Left ventricle myocardium inferior (tissue), 1 donor: Measurements from ENCODE around the gene ATP6V0E2. TPM values are rescaled to one million over a fixed set of nuclear protein-coding genes. Genes with fewer than 3 reads are reported as not detected.
"Not testable (repeated sequence)": the region's sequence is repeated elsewhere in the genome, so short reads cannot be mapped to it uniquely, and the experiment has no call there.

Experiments used
- DNase-seq: peaks from one replicate; pipeline ENCODE4 v3.0.0-alpha.2; 2020
- H3K27ac ChIP-seq: fragments of 200-600 bp; replicated peaks from 2 replicates; pipeline ENCODE4 v1.8.0; 2021
- H3K27me3 ChIP-seq: fragments of 200-600 bp; 2 replicates; pipeline ENCODE4 v1.8.0; 2021; ENCODE audit warnings: low read depth
- H3K36me3 ChIP-seq: fragments of 200-600 bp; 2 replicates; pipeline ENCODE4 v1.8.0; 2021
- H3K4me1 ChIP-seq: fragments of 200-600 bp; 2 replicates; pipeline ENCODE4 v1.8.0; 2021
- H3K4me3 ChIP-seq: fragments of 200-600 bp; 2 replicates; pipeline ENCODE4 v1.8.0; 2021; ENCODE audit warnings: mild to moderate bottlenecking, moderate library complexity
- H3K9me3 ChIP-seq: fragments of 200-600 bp; replicated peaks from 2 replicates; pipeline ENCODE4 v1.8.0; 2021
- intact Hi-C: fragments of 100-400 bp; cut with micrococcal nuclease; formaldehyde crosslinking; loops from one replicate; pipeline ENCODE4 v1.11.0; 2022
- total RNA-seq: library from RNA; stranded (reverse); fragmentation: NEBNext Ultra II Directional; extraction: Animal tissue kit (Norgen Biotek cat#: 25700); gene quantifications from one replicate; pipeline ENCODE4 v1.2.1, GENCODE V29; 2021
- TF ChIP-seq, protein P1 (sequence below): fragments of 200-600 bp; IDR thresholded peaks from 2 replicates; pipeline ENCODE4 v1.8.0; 2021; ENCODE audit warnings: antibody characterized with exemption, mild to moderate bottlenecking, borderline replicate concordance
- donor health status: DM: no; HTN: yes; CAD: no; lungs with severe emphysema.

Gene ATP6V0E2
- total RNA-seq, 1 donor from 2014 or later: 120 TPM

GRCh38 chr7:149826344-149827088, 47.3 kb upstream of the ATP6V0E2 start:
- DNase-seq: no peak
- TF ChIP-seq, protein P1, sequence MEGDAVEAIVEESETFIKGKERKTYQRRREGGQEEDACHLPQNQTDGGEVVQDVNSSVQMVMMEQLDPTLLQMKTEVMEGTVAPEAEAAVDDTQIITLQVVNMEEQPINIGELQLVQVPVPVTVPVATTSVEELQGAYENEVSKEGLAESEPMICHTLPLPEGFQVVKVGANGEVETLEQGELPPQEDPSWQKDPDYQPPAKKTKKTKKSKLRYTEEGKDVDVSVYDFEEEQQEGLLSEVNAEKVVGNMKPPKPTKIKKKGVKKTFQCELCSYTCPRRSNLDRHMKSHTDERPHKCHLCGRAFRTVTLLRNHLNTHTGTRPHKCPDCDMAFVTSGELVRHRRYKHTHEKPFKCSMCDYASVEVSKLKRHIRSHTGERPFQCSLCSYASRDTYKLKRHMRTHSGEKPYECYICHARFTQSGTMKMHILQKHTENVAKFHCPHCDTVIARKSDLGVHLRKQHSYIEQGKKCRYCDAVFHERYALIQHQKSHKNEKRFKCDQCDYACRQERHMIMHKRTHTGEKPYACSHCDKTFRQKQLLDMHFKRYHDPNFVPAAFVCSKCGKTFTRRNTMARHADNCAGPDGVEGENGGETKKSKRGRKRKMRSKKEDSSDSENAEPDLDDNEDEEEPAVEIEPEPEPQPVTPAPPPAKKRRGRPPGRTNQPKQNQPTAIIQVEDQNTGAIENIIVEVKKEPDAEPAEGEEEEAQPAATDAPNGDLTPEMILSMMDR: no peak
- Histone ChIP-seq H3K4me3 (no peak overlapping the region), H3K4me1 (no peaks in the 10 kb centered on the region), H3K27ac (no peak overlapping the region), H3K27me3 (peaks cover 8% of the 10 kb centered on the region), H3K9me3 (no peaks in the 10 kb centered on the region), H3K36me3 (no peaks in the 10 kb centered on the region)
- intact Hi-C loops: no loop called here

DNA sequence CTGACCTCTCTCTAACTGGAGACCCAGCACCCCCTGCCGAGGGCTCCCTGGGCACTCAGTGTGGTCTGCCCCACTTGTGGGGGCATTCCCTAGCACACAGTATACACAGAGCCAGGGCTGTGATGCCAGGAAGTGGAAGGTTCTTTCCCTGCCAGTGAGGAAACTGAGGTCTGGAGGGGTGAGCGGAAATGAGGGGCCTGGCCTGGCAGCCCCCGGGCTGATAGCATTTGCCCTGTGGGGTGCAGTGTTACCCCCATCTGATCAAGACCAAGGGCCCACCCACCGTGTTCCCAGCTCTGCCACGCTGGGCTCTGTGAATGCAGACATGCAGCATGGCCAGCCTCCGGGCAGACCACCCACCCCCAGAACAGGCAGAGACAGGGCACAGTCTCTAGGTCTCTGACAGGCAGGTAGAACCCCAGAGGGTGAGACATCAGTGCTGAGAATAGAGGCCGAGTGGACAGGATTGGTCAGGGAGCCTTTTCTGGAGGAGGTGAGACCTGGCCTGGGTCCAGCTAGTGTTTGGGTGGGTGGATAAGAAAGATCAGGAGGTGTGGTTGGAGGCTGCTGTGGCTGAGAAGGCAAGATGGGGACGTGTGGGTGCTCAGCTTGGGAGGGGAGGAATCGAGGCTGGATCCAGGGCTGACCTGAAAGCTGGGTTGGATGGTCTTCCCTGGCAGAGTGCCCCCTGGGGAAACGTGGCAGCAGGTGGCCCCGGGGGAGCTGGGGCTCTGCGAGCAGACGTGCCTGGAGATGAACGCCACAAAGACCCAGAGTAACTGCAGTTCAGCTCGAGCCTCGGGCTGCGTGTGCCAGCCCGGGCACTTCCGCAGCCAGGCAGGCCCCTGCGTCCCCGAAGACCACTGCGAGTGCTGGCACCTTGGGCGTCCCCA, 46.4 kb upstream of the ATP6V0E2 start:
- Histone ChIP-seq H3K4me1 (no peaks in the 10 kb centered on the region), H3K9me3 (no peaks in the 10 kb centered on the region), H3K27ac (no peak overlapping the region), H3K36me3 (no peaks in the 10 kb centered on the region), H3K27me3 (peaks cover 12% of the 10 kb centered on the region), H3K4me3 (no peak overlapping the region)
- peak; percentile 9 for DNase-seq
- intact Hi-C loops: no loop called here
- TF ChIP-seq, protein P1: no peak

GRCh38 chr7:149828357-149829309, 45.1 kb upstream of the ATP6V0E2 start:
- Histone ChIP-seq H3K27ac (no peak overlapping the region), H3K9me3 (no peaks in the 10 kb centered on the region), H3K4me1 (no peaks in the 10 kb centered on the region), H3K27me3 (peaks cover 21% of the 10 kb centered on the region), H3K4me3 (no peak overlapping the region), H3K36me3 (no peaks in the 10 kb centered on the region)
- intact Hi-C loops: no loop called here
- TF ChIP-seq, protein P1: no peak
- DNase-seq: no peak

DNA sequence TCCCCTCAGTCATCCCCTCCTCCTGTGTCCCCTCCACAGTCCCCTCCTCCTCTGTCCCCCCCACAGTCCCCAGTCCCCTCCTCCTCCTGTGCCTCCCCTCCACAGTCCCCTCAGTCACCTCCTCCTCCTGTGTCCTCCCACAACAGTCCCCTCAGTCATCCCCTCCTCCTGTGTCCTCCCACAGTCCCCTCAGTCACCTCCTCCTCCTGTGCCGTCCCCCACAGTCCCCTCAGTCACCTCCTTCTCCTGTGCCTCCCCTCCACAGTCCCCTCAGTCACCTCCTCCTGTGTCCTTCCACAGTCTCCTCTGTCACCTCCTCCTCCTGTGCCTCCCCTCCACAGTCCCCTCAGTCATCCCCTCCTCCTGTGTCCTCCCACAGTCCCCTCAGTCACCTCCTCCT, 43.2 kb upstream of the ATP6V0E2 start:
- peaks cover 25% of the 10 kb centered on the region for H3K27me3 ChIP-seq
- H3K4me1 ChIP-seq, H3K9me3 ChIP-seq, intact Hi-C loops, H3K27ac ChIP-seq, DNase-seq, H3K36me3 ChIP-seq, H3K4me3 ChIP-seq: not testable (repeated sequence)

DNA sequence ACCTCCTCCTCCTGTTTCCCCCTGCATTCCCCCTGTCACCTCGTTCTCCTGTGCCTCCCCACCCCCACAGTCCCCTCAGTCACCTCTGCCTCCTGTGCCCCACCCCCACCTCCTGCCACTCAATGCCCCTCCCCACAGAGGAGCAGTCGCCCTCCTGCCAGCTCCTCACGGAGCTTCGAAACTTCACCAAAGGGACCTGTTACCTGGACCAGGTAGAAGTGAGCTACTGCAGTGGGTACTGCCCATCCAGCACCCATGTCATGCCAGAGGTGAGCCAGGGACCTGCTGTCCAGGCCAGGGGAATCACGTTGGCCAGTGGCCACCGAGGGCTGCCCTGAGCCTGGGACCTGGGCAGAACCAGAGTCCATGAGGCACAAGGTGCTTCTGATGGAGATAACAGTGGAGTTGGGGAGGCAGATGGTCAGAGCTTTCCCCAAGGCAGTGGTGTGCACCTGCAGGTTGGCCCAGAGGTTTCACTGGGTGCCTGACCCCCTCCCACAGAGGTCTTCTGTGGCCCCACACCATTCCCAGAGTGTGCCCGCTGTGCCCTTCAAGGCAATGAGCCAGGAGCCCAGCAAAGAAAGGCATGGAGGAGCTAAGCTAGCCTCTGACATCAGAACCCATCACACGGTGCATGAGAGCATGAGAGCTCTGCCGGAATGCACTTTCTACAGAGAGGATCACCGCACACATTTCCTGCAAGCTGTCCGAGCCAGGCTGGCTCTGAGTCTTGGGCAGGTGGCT, 42.6 kb upstream of the ATP6V0E2 start:
- peaks cover 25% of the 10 kb centered on the region for H3K27me3 ChIP-seq
- DNase-seq: no peak
- H3K27ac ChIP-seq: no peak overlapping the region
- no peak overlapping the region for H3K4me3 ChIP-seq
- H3K9me3 ChIP-seq: no peaks in the 10 kb centered on the region
- TF ChIP-seq, protein P1: no peak
- H3K36me3 ChIP-seq: no peaks in the 10 kb centered on the region
- no peaks in the 10 kb centered on the region for H3K4me1 ChIP-seq
- intact Hi-C loops: no loop called here
